Esophagus muscularis mucosa (tissue), 4 donors: Measurements from ENCODE around the gene WDR4. TPM values are rescaled to one million over a fixed set of nuclear protein-coding genes. Genes with fewer than 3 reads are reported as not detected.

Source experiments
- DNase-seq: peaks from one replicate; pipeline ENCODE4 v3.0.0-alpha.2; 2017; ENCODE audit errors: extremely low spot score
- H3K27ac ChIP-seq, 4 donors: fragments of 200-600 bp; sonication (generic); replicated peaks in 1 of 4; 1 replicate in 3 of 4; 2 replicates in 1 of 4; pipeline ENCODE4 v1.5.1; 2016 to 2019; ENCODE audit warnings: mild to moderate bottlenecking in 1 of 4
- H3K27me3 ChIP-seq, 4 donors: fragments of 200-600 bp; sonication (generic); one replicate each; pipeline versions ENCODE4 v1.5.1 to v1.6.0; 2016 to 2019
- H3K36me3 ChIP-seq, 4 donors: fragments of 200-600 bp; sonication (generic); one replicate each; pipeline ENCODE4 v1.5.1; 2016 to 2019
- H3K4me1 ChIP-seq, 4 donors: fragments of 200-600 bp; sonication (generic); one replicate each; pipeline ENCODE4 v1.5.1; 2016 to 2019
- H3K4me3 ChIP-seq, 4 donors: fragments of 200-600 bp; sonication (generic); 1 replicate in 2 of 4; 2 replicates in 2 of 4; pipeline ENCODE4 v1.5.1; 2016 to 2019; ENCODE audit warnings: mild to moderate bottlenecking in 4 of 4, moderate library complexity in 1 of 4
- H3K9me3 ChIP-seq, 4 donors: fragments of 200-600 bp; sonication (generic); 1 replicate in 3 of 4; 2 replicates in 1 of 4; pipeline ENCODE4 v1.5.1; 2016 to 2019
- EP300 ChIP-seq: sonication (generic); formaldehyde crosslinking; IDR thresholded peaks from one replicate; pipeline ENCODE4 v1.6.1; 2017; ENCODE audit warnings: antibody characterized with exemption
- POLR2A ChIP-seq: fragments of 450-650 bp; IDR thresholded peaks from one replicate; pipeline ENCODE4 v1.6.1; 2017; ENCODE audit warnings: antibody characterized with exemption, moderate library complexity, mild to moderate bottlenecking, low read depth
- POLR2AphosphoS5 ChIP-seq, 2 donors: sonication (generic); formaldehyde crosslinking; IDR thresholded peaks; one replicate each; pipeline ENCODE4 v1.6.1; 2017; ENCODE audit warnings: antibody characterized with exemption in 2 of 2
- WGBS: methylation state at CpG from one replicate; pipeline ENCODE4 v1.1.5; 2018; 5-methylcytosine and 5-hydroxymethylcytosine counted together
- intact Hi-C: fragments of 100-400 bp; cut with DNase I; formaldehyde crosslinking; loops from one replicate; pipeline ENCODE4 v1.15.1; 2023
- total RNA-seq, 4 donors: library from RNA; depleted of rRNA; stranded (reverse); fragments of >200 nt; gene quantifications; one replicate each; pipeline versions ENCODE4 v1.1.0 to v1.2.1, GENCODE V29; 2016
- TF ChIP-seq, protein P1 (sequence below), 3 experiments: fragments of 200-600 bp in 2 of 3; fragments of 450-650 bp in 1 of 3; sonication (generic) in 2 of 3; IDR thresholded peaks; one replicate each; pipeline ENCODE4 v1.5.1; 2017 to 2019; ENCODE audit warnings: antibody characterized with exemption in 3 of 3, mild to moderate bottlenecking in 2 of 3, moderate library complexity in 1 of 3

Gene WDR4
- total RNA-seq, 4 donors from 2014 or later = 5.8 to 10.1 (median 7.0) TPM

DNA sequence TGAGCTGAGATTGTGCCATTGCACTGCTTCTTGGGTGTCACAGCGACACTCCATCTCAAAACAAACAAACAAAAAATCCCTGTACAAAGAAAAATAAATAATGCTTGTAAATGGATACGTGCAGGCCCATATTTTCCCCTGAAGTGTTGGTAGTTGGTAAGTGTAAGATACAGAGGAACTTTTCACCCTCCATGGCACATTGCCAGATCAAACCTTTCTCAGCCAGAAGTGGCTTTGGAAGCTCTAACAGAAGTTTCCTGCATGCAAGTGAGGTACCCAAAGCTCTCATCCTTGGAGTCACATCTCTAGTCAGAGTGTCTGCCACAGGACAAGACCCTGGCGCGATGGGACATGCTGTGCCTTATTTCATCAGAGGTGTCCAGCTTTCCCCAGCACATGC is 21.1 kb upstream of the WDR4 start:
- Histone ChIP-seq H3K27me3 (no peaks in the 10 kb centered on the region), H3K4me1 (peaks cover 2 to 49% (median 16%) of the 10 kb centered on the region in 4 donors), H3K4me3 (no peak overlapping the region), H3K36me3 (peaks cover 39 to 89% (median 75%) of the 10 kb centered on the region in 4 donors), H3K9me3 (no peaks in the 10 kb centered on the region), H3K27ac (no peak overlapping the region)
- TF ChIP-seq EP300 (no peak), POLR2A (no peak), POLR2AphosphoS5 (IDR thresholded peaks at IDR 0.05) (no peak)
- TF ChIP-seq, protein P1, sequence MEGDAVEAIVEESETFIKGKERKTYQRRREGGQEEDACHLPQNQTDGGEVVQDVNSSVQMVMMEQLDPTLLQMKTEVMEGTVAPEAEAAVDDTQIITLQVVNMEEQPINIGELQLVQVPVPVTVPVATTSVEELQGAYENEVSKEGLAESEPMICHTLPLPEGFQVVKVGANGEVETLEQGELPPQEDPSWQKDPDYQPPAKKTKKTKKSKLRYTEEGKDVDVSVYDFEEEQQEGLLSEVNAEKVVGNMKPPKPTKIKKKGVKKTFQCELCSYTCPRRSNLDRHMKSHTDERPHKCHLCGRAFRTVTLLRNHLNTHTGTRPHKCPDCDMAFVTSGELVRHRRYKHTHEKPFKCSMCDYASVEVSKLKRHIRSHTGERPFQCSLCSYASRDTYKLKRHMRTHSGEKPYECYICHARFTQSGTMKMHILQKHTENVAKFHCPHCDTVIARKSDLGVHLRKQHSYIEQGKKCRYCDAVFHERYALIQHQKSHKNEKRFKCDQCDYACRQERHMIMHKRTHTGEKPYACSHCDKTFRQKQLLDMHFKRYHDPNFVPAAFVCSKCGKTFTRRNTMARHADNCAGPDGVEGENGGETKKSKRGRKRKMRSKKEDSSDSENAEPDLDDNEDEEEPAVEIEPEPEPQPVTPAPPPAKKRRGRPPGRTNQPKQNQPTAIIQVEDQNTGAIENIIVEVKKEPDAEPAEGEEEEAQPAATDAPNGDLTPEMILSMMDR (IDR thresholded peaks at IDR 0.05) = no peak
- intact Hi-C loops = no loop called here
- DNase-seq = no peak
- WGBS = 88% methylated on average over 4 of the region's 4 CpGs

DNA sequence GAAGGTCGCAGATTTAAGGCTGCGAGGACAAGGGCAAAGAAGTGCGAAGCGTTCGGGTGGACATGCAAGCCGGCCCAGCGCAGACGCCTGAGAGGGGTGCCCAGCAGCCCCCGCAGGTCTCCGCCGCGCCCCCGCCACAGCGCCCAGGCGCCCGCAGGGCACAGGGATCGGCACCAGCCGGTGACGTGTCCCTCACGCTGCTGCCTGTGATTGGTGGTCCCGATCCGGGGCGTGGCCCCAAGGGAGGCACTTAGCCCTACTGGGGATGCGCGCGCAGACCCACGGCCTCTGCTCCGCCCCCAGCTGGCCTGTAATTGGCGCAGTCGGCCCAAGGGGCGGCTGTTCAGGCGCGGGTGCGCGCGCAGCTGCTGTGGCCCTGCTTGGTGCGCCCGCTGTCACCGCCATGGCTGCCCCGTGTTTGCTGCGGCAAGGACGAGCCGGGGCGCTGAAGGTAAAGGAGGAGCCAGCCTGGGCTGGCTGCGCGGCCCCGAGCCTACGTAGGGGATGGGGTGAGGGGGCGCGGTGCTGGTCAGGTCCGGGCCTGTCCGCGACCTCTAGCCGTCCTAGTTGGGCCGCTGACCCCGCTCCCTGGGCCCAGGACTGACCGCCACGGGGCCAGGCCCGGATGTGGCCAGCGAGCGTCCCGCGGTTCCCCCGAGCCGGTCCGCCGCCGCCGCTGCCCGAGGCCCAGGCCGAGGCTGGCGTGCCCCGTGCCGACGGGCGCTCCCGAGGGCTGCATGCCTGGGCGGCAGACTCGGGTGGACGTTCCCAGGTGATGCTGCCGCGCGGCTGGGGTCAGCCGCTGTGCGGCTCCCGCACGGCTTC is 13.8 kb upstream of the WDR4 start, which contains the start of gene NDUFV3:
Gene NDUFV3 (plus strand): TSS at position 379 of the 825 bp plus-strand sequence. CDS start 25 bp downstream, at position 404.
- H3K36me3 ChIP-seq = peaks cover 14 to 21% (median 15%) of the 10 kb centered on the region in 4 donors
- H3K4me1 ChIP-seq = peaks cover 7 to 32% (median 20%) of the 10 kb centered on the region in 4 donors
- TF ChIP-seq EP300 (no peak), POLR2AphosphoS5 (IDR thresholded peaks at IDR 0.05) (peak; percentile 97 to 99), POLR2A (peak; percentile 94)
- TF ChIP-seq, protein P1 (IDR thresholded peaks at IDR 0.05) = no peak
- H3K9me3 ChIP-seq = no peaks in the 10 kb centered on the region
- peak within 1 kb of the TSS; percentile 93 to 99 (median 96) for H3K27ac ChIP-seq
- DNase-seq = peak; percentile 100
- peak within 1 kb of the TSS; percentile 72 to 93 (median 84) for H3K4me3 ChIP-seq
- 1% methylated on average over 28 of the region's 87 CpGs for WGBS
- intact Hi-C loops = loop anchor here (10.0 kb wide), 1 partner anchor 82 kb away; the partner anchor contains the start of gene PKNOX1
- no peaks in the 10 kb centered on the region for H3K27me3 ChIP-seq

DNA sequence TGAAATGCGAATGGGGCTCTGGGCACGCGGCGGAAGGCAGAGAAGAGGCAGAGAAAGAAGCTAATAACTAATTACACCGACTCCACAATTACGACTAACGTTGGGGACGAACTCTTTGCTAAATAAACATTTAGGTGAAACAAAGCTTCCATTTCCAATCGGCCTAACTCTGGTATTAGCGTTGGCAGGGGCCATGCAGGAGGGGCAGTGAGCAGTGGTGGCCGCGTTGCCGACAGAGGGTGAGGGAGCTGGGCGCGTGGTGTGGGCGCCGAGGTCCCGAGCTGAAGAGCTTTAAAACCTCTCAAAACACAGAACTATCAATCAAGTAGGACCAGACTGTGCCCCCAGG is 13.2 kb upstream of the WDR4 start:
- no peaks in the 10 kb centered on the region for H3K9me3 ChIP-seq
- no peak for DNase-seq
- peaks cover 8 to 16% (median 9%) of the 10 kb centered on the region in 4 donors for H3K36me3 ChIP-seq
- no peak for TF ChIP-seq EP300
- TF ChIP-seq, protein P1 (IDR thresholded peaks at IDR 0.05) = no peak
- no peak for TF ChIP-seq POLR2AphosphoS5 (IDR thresholded peaks at IDR 0.05)
- no peak for TF ChIP-seq POLR2A
- peak overlapping the region; percentile 93 to 99 (median 96) for H3K27ac ChIP-seq
- H3K27me3 ChIP-seq = no peaks in the 10 kb centered on the region
- peaks cover 7 to 30% (median 20%) of the 10 kb centered on the region in 4 donors for H3K4me1 ChIP-seq
- WGBS = 19% methylated on average over 18 of the region's 18 CpGs
- intact Hi-C loops = loop anchor here (10.0 kb wide), 1 partner anchor 82 kb away; the partner anchor contains the start of gene PKNOX1
- peak overlapping the region; percentile 72 to 93 (median 84) for H3K4me3 ChIP-seq

DNA sequence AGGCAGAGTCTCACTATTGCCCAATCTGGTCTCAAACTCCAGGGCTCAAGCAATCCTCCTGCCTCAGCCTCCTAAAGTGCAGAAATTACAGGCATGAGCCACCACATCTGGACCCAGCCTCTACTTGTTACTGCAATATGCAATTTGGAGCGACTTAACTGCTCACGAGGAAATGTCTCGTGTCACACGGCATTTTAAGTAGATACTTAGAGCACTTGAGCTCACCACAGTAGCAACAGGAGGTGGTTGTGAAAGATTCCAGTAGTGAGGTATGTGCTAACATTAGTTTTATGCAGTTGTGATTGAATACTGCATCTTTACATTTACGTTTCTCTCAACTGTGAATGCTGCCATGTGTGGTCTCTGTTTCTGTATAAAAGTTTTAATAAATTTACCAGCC is 8.0 kb upstream of the WDR4 start:
- no peaks in the 10 kb centered on the region for H3K27me3 ChIP-seq
- TF ChIP-seq, protein P1 (IDR thresholded peaks at IDR 0.05) = no peak
- no peak for TF ChIP-seq POLR2A
- no peak for TF ChIP-seq EP300
- TF ChIP-seq POLR2AphosphoS5 (IDR thresholded peaks at IDR 0.05) = no peak
- H3K4me1 ChIP-seq = peaks cover 0 to 4% (median 3%) of the 10 kb centered on the region in 4 donors
- no peak overlapping the region for H3K4me3 ChIP-seq
- H3K36me3 ChIP-seq = no peaks in the 10 kb centered on the region
- no peaks in the 10 kb centered on the region for H3K9me3 ChIP-seq
- DNase-seq = no peak
- intact Hi-C loops = no loop called here
- no peak overlapping the region for H3K27ac ChIP-seq
- WGBS = 89% methylated on average over 5 of the region's 5 CpGs
